Astrocyte of the cerebellum (primary cell): ENCODE data around the gene SMC1A.

Experiments used
- DNase-seq: peaks from one replicate; pipeline ENCODE4 v3.0.0-alpha.2; 2011; ENCODE audit warnings: low read depth
- H3K4me3 ChIP-seq: 2 replicates; pipeline ENCODE4 v1.5.1; 2011; ENCODE audit warnings: mild to moderate bottlenecking, low read depth, low read length, moderate library complexity
- CTCF ChIP-seq: IDR thresholded peaks from 2 replicates; pipeline ENCODE4 v1.5.1; 2012; ENCODE audit warnings: low read length, low read depth, moderate library complexity, mild to moderate bottlenecking; ENCODE audit errors: missing control alignments
- in situ Hi-C: cut with HindIII; loops from 2 replicates; pipeline ENCODE4 v1.10.0; 2017; ENCODE audit warnings: low sequenced_read_pairs

The SMC1A gene

GRCh38 chrX:53447441-53447840 is 25.0 kb upstream of the SMC1A start:
- H3K4me3 ChIP-seq: no peak overlapping the region
- in situ Hi-C loops: no loop called here
- no peak for TF ChIP-seq CTCF
- DNase-seq: no peak

DNA sequence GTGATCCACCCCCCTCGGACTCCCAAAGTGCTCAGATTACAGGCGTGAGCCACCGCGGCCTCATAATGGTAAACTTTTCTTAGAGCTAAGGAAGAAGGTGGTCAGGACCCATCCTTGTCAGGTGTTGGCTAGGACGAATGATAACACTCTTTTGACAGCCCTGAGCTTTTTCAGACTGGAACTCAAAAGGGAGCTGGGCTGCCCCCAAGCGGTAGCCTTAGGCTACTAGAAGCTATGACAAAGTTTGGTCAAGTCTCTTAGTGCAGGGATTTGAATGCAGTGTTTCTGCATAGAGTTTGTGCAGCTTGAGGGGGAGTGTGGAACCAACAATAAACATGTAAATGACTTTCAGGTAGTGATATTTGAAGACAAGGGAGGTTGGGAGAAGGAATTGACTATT is 23.5 kb upstream of the SMC1A start:
- DNase-seq: no peak
- in situ Hi-C loops: no loop called here
- TF ChIP-seq CTCF: peak; percentile 69
- H3K4me3 ChIP-seq: no peak overlapping the region

- no peak overlapping the region for H3K4me3 ChIP-seq
- no peak for TF ChIP-seq CTCF
- in situ Hi-C loops: no loop called here
- no peak for DNase-seq
Observed at GRCh38 chrX:53442322-53442631, 19.8 kb upstream of the SMC1A start.

GRCh38 chrX:53441531-53442321 is 19.3 kb upstream of the SMC1A start:
- no peak for TF ChIP-seq CTCF
- in situ Hi-C loops: no loop called here
- peak overlapping the region; percentile 40 for H3K4me3 ChIP-seq
- DNase-seq: no peak

- DNase-seq: no peak
- TF ChIP-seq CTCF: no peak
- H3K4me3 ChIP-seq: peak overlapping the region; percentile 40
- in situ Hi-C loops: no loop called here
Observed at GRCh38 chrX:53440621-53441517, 18.4 kb upstream of the SMC1A start.

GRCh38 chrX:53440101-53440500 is 17.6 kb upstream of the SMC1A start:
- in situ Hi-C loops: no loop called here
- TF ChIP-seq CTCF: no peak
- H3K4me3 ChIP-seq: no peak overlapping the region
- DNase-seq: no peak
